ENCODE measurements around the gene GRB2. TPM values are rescaled to one million over a fixed set of nuclear protein-coding genes. Genes with fewer than 3 reads are reported as not detected.
A peak's percentile ranks its signal among the peaks of the same experiment; 100 is the strongest.

The GRB2 gene
- total RNA-seq, 1 experiment from 2014 or later, result 92.6 TPM

DNA sequence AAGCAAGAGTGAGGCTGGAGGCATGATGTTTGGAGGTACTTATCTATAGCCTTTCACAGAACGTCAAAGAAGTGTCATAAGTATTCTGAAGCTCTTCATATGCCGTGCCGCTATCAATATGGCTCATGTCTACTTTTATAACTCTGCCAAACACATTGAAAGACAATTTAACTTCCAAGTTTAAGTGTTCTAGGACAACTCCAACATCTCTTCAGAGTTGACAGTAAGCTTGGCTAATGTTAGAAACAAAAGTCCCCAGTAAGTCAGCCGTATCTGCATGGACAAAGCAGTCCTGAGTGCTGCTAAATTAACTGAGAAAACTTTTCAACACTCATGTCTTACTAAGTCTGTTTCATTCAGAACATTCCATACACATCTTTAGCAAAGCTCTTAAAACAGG is 32.2 kb downstream of the GRB2 start:
- ATAC-seq (no peak), DNase-seq (ENCODE audit: low spot score) (no peak)
- ChIA-PET CTCF (interaction anchor here (1.1 kb wide), 1 partner anchor 102 kb away, joined by 4 read pairs; the partner anchor contains the start of gene MIF4GD), POLR2A (interaction anchor here (0.6 kb wide), 1 partner anchor 21 kb away, joined by 5 read pairs; no protein-coding TSS in a partner anchor)
- no peaks in the 10 kb centered on the region for H3K9me3 Mint-ChIP-seq
- H3K4me1 Mint-ChIP-seq, result peaks cover 37% of the 10 kb centered on the region
- no peaks in the 10 kb centered on the region for H3K27me3 Mint-ChIP-seq (ENCODE audit: low read depth)
- H3K36me3 Mint-ChIP-seq, result peaks cover 4% of the 10 kb centered on the region
- no peak for TF ChIP-seq ZBTB21 (CRISPR knock-in tag; IDR thresholded peaks at IDR 0.05; ENCODE audit: borderline replicate concordance)
- TF ChIP-seq, protein P1, sequence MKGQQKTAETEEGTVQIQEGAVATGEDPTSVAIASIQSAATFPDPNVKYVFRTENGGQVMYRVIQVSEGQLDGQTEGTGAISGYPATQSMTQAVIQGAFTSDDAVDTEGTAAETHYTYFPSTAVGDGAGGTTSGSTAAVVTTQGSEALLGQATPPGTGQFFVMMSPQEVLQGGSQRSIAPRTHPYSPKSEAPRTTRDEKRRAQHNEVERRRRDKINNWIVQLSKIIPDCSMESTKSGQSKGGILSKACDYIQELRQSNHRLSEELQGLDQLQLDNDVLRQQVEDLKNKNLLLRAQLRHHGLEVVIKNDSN (CRISPR knock-in tag; IDR thresholded peaks at IDR 0.05), result no peak
- TF ChIP-seq, protein P2, sequence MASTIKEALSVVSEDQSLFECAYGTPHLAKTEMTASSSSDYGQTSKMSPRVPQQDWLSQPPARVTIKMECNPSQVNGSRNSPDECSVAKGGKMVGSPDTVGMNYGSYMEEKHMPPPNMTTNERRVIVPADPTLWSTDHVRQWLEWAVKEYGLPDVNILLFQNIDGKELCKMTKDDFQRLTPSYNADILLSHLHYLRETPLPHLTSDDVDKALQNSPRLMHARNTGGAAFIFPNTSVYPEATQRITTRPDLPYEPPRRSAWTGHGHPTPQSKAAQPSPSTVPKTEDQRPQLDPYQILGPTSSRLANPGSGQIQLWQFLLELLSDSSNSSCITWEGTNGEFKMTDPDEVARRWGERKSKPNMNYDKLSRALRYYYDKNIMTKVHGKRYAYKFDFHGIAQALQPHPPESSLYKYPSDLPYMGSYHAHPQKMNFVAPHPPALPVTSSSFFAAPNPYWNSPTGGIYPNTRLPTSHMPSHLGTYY (CRISPR knock-in tag; IDR thresholded peaks at IDR 0.05), result no peak
- TF ChIP-seq, protein P3, sequence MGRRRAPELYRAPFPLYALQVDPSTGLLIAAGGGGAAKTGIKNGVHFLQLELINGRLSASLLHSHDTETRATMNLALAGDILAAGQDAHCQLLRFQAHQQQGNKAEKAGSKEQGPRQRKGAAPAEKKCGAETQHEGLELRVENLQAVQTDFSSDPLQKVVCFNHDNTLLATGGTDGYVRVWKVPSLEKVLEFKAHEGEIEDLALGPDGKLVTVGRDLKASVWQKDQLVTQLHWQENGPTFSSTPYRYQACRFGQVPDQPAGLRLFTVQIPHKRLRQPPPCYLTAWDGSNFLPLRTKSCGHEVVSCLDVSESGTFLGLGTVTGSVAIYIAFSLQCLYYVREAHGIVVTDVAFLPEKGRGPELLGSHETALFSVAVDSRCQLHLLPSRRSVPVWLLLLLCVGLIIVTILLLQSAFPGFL (CRISPR knock-in tag; IDR thresholded peaks at IDR 0.05; ENCODE audit: borderline replicate concordance), result no peak
- no peak for TF ChIP-seq KAT7 (CRISPR knock-in tag; IDR thresholded peaks at IDR 0.05; ENCODE audit: borderline replicate concordance)
- TF ChIP-seq NFE2L1 (CRISPR knock-in tag; IDR thresholded peaks at IDR 0.05), result no peak
- no peak for TF ChIP-seq CBFB (CRISPR knock-in tag; IDR thresholded peaks at IDR 0.05; ENCODE audit: low read depth)
- TF ChIP-seq, protein P4, sequence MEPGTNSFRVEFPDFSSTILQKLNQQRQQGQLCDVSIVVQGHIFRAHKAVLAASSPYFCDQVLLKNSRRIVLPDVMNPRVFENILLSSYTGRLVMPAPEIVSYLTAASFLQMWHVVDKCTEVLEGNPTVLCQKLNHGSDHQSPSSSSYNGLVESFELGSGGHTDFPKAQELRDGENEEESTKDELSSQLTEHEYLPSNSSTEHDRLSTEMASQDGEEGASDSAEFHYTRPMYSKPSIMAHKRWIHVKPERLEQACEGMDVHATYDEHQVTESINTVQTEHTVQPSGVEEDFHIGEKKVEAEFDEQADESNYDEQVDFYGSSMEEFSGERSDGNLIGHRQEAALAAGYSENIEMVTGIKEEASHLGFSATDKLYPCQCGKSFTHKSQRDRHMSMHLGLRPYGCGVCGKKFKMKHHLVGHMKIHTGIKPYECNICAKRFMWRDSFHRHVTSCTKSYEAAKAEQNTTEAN (CRISPR knock-in tag; IDR thresholded peaks at IDR 0.05), result no peak
- no peak for TF ChIP-seq ATF1 (CRISPR knock-in tag; IDR thresholded peaks at IDR 0.05)
- TF ChIP-seq GRHL2 (CRISPR knock-in tag; IDR thresholded peaks at IDR 0.05; ENCODE audit: insufficient replicate concordance, severe bottlenecking), result no peak
- TF ChIP-seq NFYB (CRISPR knock-in tag; conservative IDR thresholded peaks at IDR 0.05; ENCODE audit: low read depth), result no peak
- TF ChIP-seq, protein P5, sequence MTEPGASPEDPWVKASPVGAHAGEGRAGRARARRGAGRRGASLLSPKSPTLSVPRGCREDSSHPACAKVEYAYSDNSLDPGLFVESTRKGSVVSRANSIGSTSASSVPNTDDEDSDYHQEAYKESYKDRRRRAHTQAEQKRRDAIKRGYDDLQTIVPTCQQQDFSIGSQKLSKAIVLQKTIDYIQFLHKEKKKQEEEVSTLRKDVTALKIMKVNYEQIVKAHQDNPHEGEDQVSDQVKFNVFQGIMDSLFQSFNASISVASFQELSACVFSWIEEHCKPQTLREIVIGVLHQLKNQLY (CRISPR knock-in tag; IDR thresholded peaks at IDR 0.05), result no peak
- TF ChIP-seq TCF7 (CRISPR knock-in tag; IDR thresholded peaks at IDR 0.05; ENCODE audit: low read depth), result no peak
- TF ChIP-seq, protein P6, sequence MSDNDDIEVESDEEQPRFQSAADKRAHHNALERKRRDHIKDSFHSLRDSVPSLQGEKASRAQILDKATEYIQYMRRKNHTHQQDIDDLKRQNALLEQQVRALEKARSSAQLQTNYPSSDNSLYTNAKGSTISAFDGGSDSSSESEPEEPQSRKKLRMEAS (CRISPR knock-in tag; IDR thresholded peaks at IDR 0.05), result no peak
- no peak for TF ChIP-seq JAZF1 (CRISPR knock-in tag; IDR thresholded peaks at IDR 0.05)
- TF ChIP-seq, protein P7, sequence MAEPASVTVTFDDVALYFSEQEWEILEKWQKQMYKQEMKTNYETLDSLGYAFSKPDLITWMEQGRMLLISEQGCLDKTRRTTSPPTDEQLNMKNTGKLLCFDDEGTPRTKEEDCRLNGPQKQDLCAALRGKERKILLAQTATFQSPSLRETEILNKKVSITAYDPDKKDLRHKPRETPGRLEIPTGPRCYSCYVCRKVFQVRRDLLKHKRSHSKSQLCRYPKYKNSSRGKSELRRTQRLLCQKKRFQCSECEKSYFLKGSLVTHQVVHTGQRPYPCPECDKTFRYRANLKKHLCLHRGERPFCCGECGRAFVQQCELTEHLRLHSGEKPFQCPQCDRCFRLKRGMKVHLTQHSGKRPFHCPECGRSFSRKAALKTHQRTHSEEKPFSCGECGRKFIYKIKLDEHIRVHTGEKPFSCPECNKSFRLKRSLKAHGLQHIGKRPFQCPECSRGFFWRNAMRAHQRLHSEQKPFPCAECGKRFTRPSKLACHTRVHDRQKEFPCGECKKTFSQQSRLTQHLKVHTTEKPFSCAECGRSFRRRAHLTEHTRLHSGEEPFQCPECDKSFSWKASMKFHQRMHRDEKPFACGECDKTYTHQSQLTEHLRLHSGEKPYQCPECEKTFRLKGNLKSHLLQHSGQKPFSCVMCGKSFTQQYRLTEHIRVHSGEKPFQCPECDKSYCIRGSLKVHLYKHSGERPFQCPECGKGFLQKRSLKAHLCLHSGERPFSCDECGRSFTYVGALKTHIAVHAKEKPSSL (CRISPR knock-in tag; conservative IDR thresholded peaks at IDR 0.05), result no peak
- H3K4me3 Mint-ChIP-seq, result no peak overlapping the region
- peak overlapping the region; percentile 21; the same call in 1 of the 2 replicates for H3K27ac Mint-ChIP-seq

DNA sequence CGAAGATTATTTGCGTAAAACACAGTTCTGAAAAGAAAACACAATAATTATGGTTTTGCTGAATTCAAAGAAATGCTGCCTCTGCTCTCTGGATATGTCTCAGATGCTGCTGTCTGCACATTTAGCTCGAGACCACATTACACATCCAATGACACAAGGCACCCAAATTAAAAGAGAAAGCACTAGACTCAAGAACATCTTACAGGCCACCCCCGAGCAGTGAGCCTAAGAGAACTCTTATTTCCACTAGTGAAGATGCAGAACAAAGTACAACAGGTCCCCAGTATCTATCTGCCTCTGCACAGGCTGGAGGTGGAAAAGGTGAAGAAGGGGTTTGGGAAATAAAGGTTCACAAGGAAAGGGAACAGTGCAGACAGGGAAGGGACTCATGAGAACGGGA is 33.5 kb downstream of the GRB2 start:
- no peak for ATAC-seq
- Mint-ChIP-seq H3K4me1 (peaks cover 50% of the 10 kb centered on the region), H3K4me3 (no peak overlapping the region), H3K27ac (peak overlapping the region; percentile 17; the same call in 1 of the 2 replicates), H3K9me3 (no peaks in the 10 kb centered on the region), H3K36me3 (peaks cover 4% of the 10 kb centered on the region), H3K27me3 (ENCODE audit: low read depth) (no peaks in the 10 kb centered on the region)
- no peak for DNase-seq (ENCODE audit: low spot score)
- CTCF ChIA-PET, result no interaction called here
- TF ChIP-seq FOXK1 (CRISPR knock-in tag; IDR thresholded peaks at IDR 0.05) (no peak), ZNF416 (CRISPR knock-in tag; IDR thresholded peaks at IDR 0.05) (no peak), TP53 (CRISPR knock-in tag; IDR thresholded peaks at IDR 0.05) (no peak), ZNF396 (CRISPR knock-in tag; IDR thresholded peaks at IDR 0.05; ENCODE audit: borderline replicate concordance) (no peak), EMX1 (CRISPR knock-in tag; IDR thresholded peaks at IDR 0.05) (no peak), JUN (CRISPR knock-in tag; IDR thresholded peaks at IDR 0.05) (no peak), GTF2I (CRISPR knock-in tag; conservative IDR thresholded peaks at IDR 0.05) (no peak), ZNF423 (CRISPR knock-in tag; IDR thresholded peaks at IDR 0.05) (no peak), SMAD3 (CRISPR knock-in tag; IDR thresholded peaks at IDR 0.05; ENCODE audit: borderline replicate concordance) (no peak)
- TF ChIP-seq, protein P8, sequence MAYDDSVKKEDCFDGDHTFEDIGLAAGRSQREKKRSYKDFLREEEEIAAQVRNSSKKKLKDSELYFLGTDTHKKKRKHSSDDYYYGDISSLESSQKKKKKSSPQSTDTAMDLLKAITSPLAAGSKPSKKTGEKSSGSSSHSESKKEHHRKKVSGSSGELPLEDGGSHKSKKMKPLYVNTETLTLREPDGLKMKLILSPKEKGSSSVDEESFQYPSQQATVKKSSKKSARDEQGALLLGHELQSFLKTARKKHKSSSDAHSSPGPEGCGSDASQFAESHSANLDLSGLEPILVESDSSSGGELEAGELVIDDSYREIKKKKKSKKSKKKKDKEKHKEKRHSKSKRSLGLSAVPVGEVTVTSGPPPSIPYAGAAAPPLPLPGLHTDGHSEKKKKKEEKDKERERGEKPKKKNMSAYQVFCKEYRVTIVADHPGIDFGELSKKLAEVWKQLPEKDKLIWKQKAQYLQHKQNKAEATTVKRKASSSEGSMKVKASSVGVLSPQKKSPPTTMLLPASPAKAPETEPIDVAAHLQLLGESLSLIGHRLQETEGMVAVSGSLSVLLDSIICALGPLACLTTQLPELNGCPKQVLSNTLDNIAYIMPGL (CRISPR knock-in tag; IDR thresholded peaks at IDR 0.05), result no peak
- POLR2A ChIA-PET, result no interaction called here
